CMK (cell line): Measurements from ENCODE around the gene AGBL2.
A peak's percentile ranks its signal among the peaks of the same experiment; 100 is the strongest.
"Not testable (repeated sequence)": the region's sequence is repeated elsewhere in the genome, so short reads cannot be mapped to it uniquely, and the experiment has no call there.

ENCODE experiments used
- DNase-seq: peaks from one replicate; pipeline ENCODE4 v3.0.0-alpha.2; 2010; ENCODE audit warnings: low read depth

The AGBL2 gene, protein sequence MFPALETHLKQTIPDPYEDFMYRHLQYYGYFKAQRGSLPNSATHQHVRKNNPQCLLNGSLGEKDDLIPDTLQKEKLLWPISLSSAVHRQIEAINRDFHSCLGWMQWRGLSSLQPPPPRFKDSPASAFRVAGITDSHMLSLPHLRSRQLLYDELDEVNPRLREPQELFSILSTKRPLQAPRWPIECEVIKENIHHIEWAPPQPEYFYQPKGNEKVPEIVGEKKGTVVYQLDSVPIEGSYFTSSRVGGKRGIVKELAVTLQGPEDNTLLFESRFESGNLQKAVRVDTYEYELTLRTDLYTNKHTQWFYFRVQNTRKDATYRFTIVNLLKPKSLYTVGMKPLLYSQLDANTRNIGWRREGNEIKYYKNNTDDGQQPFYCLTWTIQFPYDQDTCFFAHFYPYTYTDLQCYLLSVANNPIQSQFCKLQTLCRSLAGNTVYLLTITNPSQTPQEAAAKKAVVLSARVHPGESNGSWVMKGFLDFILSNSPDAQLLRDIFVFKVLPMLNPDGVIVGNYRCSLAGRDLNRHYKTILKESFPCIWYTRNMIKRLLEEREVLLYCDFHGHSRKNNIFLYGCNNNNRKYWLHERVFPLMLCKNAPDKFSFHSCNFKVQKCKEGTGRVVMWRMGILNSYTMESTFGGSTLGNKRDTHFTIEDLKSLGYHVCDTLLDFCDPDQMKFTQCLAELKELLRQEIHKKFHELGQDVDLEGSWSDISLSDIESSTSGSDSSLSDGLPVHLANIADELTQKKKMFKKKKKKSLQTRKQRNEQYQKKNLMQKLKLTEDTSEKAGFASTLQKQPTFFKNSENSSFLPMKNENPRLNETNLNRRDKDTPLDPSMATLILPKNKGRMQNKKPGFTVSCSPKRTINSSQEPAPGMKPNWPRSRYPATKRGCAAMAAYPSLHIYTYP

DNA sequence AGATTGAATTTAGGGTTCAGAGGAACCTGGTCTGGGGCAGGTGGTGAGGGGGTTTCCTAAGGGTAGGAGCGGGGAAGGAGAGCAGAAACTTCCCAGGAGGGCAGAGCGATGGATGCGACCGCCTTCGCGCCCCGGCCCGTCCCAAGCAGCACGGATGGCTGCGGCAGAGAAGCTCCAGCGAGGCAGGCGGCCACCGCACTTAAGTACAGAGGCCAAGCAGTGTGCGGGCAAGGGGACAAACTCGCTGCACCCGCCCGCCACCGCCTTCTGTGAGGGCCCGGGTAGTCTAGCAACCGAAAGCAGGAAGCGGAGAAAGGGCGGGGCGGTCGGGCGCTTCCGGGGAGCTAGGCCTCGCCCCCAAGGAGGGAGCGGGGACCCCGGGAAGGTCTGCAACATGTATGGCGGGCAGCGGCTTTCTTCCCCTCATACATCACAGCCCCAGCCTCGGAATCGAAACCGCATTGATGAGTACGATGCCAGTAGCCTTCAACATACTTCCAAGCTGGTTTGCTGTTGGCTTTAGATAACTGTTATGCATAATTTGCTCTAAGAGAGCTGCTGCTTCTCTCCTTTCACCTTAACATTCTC is at the start of gene AGBL2:
AGBL2 (minus strand) TSS at position 288 of the 588 bp plus-strand sequence. CDS start 719 bp downstream, outside the sequence.
- no peak for DNase-seq

DNA sequence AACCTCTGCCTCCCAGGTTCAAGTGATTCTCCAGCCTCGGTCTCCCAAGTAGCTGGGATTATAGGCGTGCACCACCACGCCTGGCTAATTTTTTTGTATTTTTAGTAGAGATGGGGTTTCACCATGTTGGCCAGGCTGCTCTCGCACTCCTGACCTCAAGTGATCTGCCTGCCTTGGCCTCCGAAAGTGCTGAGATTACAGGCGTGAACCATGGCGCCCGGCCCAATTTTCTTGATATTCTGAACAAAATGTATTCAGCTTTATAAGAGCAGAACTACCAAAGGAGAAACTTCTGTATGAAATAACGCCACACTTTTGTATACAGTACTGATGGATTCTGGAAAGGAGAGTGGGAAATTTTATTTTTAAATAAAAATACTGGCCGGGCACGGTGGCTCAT is 44.1 kb upstream of the AGBL2 start:
- not testable (repeated sequence) for DNase-seq

DNA sequence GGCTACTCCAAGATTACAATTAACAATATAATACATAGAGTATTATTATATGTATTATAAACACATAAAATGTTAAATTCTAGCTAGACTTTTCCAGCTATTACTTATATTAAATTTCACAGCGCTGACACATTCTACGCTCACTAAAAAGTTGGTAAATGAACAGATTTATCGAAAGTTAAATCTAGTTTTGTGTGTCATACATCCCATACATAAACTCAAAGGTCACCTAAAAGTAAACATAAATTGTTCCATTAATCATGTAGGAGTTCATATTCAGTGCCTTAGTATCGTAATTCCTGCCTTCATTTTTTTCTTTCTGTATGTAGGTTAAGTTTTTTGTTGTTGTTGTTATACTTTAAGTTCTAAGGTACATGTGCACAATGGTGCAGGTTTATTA is 41.0 kb upstream of the AGBL2 start:
- no peak for DNase-seq

DNA sequence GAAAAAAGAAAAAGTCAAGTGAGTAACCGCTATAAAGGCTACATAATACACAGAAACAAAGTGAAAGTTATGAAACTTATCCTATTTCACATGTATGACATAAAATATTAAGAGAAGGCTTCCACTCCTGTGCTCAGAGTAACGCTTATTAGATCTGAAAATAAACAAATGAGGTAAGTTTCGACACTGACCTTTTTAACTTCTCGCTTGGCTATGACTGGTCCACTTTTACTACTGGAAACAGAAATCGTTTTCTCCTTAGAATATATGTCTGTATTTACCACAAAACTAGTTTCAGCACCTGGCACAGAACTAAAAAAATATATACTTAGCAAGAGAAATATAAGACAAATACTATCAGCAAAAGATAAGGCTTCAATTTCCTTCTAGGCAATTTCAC is 35.6 kb upstream of the AGBL2 start:
- no peak for DNase-seq

DNA sequence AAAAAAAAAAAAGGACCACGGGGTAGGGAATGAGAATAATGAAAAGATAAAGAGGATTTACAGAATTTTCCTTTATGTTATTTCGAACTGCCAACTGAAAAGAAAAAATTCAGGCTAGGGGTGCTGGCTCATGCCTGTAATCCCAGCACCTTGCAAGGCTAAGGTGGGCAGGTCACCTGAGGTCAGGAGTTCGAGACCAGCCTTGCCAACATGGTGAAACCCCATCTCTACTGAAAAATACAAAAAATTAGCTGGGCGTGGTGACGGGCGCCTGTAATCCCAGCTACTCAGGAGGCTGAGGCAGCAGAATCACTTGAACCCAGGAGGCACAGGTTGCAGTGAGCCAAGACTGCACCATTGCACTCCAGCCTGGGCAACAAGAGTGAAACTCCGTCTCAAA is 27.3 kb upstream of the AGBL2 start:
- DNase-seq: not testable (repeated sequence)

DNA sequence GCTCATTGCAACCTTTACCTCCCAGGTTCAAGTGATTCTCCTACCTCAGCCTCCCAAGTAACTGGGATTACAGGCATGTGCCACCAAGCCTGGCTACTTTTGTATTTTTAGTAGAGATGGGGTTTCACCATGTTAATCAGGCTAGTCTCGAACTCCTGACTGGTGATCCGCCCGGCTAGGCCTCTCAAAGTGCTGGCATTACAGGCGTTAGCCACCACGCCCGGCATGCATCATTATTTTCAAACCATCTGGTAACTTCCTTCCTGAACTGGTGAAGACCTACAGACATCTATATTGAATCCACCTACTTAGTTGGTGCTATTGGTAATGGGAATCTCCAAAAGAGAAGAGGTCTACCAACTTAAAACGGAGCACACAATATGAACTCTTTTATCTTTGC is 22.6 kb upstream of the AGBL2 start:
- not testable (repeated sequence) for DNase-seq

DNA sequence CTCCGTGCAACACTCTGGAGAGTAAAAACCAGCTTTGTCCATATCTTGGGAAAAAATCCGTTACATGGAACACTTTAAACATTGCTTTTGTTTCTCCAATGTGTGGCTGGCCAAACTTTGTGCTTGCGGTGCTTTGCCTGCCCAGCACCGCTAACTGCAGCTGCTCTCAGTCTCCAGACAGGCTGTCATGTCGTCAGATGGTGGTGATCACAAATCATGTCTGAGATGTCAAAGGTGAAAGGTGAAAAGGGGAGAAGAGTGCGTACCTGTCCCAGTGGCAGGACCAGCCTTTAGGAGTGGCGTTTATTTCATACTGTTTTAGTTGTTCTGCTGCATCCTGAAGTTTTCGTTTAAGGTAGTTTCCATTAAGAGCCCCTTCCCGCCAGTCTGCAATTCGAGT is 17.1 kb upstream of the AGBL2 start:
- DNase-seq: no peak

DNA sequence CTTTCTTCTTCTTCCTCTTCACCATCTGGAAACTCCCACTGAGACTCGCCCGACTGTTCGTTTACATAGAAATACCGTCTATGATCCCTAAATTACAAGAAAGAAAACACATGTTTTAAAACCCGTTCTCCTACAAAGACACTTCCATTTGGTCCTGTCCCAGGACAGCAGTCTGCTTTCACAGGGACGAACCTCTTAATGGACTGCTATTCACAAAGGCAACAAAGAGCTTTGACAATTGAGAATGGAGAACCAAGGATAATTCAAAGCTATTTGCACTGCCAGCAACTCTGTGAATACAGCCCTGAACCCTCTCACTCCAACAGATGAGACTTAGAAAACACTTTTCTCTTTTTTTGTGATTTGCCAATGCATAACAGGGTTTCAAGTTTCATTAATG is 16.3 kb upstream of the AGBL2 start:
- DNase-seq: no peak

DNA sequence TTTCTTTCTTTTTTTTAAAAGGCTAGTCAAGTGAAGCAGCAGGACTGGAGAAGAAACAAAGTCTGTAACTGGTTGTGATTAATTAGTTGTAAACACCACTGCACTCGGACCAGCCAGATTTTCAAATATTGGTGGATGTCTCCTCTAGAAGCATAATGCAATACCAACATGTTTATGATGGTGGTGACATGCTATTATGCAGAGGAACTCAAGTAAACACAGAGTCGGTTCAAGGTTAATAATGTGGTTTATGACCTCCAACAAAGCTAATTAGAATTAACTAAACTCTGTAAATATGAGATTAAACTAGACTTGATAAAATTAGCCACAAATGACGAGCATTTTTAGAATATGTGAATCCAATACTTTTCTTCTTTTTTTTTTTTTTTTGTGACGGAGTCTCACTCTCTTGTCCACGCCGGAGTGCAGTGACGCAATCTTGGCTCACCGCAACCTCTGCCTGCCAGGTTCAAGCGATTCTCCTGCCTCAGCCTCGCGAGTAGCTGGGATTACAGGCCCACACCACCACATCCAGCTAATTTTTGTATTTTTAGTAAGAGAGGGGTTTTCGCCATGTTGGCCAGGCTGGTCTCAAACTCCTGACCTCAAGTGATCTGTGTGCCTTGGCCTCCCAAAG is 11.8 kb upstream of the AGBL2 start:
- no peak for DNase-seq

DNA sequence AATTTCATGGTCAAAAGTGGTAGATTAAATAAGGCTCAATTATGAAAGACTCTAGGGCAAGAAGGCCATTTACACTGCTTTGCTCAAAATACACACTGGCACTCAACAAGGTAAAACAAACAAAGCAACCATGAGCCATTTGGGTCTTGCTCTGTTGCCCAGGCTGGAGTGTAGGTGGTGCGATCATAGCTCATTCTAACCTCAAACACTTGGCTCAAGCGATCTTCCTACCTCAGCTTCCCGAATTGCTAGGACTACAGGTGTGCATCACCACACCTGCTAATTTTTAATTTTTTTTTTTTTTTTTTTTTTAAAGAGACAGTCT is 10.9 kb upstream of the AGBL2 start:
- no peak for DNase-seq

DNA sequence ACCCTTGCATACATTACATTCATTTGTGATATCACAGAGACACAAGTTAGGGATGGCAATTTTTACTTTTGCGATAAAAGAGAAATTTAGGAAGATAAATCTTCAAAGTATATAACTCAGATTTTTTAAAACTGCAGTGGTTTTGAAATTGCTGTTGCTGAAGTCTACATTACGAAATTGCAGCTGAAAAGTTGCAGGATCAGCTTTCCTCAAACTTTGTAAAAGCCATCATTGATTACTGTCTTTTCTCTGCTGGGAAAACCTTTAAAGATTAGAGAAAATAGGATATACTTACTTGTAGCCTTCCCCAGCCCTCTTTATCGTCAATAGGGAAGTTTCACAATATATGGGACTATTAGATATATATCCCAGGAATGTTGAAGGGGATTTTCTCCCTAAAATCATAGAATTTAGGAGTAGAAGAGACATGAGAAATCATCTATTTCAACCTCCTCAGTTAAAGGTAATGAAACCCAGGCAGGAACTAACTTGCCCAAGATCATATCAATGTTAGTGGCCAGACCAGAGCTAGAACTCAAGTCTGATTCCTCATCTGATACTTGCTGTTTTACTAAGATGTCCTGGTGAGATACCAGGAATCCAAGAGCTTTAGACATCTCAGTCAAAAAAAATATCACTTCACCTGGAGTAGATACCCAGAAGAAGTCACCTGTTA is 10.4 kb upstream of the AGBL2 start:
- DNase-seq: no peak

DNA sequence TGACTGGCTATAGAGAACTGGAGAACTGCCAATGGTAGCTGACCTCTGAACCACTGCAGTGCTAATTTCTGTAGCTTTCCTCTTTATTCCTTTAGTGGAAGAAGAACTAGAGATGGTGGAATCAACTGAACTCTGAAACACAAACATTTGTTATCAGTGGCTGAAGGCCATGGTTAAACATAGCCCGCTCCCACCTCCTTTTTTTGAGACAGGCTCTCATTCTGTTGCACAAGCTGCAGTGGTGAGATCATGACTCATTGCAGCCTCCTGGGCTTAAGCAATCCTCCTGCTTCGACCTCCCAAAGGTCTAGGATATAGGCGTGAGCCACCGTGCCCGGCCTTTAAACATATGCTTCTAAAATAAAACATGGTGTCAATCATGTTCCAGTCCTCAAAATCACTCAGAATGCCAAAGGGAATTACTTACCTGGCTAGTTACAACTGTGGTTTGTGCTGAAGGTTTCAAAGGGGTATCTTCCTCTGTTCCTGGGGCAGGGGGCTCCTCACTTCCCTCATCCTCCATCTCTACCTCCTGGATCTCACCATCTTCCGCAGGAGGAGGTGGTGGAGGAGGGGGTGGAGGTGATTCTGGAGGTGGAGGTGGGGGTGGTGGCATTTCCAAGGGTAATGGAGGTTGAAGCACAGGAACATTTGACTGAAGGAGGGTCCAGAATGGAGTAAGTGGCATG is 9.0 kb upstream of the AGBL2 start:
- no peak for DNase-seq

DNA sequence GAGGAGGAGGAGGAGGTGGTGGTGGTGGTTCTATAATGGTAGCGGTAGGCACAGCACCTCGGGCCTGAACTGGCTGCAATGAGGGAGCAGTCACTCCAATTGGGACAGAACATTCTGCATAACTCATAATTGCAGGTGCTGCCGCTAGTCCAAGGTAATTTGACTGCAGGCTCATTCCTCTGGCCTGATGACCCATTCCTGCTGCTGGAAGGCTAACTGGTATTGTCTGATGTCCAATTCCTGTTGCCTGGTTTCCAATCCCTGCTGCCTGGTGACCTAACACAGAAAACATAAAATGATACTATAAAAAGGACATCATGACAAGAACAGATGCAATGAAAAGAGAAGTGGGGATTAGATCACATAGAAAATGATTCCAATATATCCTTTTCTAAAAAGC is 7.9 kb upstream of the AGBL2 start:
- DNase-seq: no peak

DNA sequence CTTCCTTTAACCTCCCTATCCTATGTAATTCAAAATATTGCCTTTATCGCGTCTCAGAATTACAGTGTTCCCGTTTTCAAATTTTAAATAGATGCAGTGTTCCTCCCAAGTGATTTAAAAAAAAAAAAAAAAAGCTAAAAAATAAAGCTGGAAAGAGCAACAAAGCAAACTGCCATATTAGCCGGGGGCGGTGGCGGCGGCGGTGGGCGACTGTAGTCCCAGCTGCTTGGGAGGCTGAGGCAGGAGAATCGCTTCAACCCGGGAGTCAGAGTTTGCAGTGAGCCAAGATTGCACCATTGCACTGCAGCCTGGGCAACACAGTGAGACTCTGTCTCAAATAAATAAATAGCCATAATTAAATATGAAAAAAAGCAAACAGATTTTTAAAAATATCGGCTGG is 5.5 kb upstream of the AGBL2 start:
- DNase-seq: no peak

DNA sequence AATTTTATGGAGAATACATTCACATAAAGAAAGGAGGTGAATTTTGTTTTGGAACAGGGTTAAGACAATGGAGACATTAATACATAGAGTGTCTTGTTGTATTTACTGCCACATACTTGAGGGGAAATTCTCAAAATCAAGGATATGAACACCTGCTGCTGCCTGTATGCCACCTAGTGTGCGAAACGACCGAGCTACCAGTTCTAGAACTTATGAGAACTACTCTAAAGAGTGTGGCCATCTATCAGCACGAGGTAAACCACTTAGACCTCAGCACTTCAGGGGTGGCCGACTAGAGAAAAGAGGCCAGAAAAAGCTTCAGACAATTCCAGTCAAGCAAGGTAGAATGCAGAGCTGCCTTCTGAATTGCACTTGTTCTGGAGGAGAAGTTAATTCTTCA is 1.5 kb upstream of the AGBL2 start:
- DNase-seq: no peak

DNA sequence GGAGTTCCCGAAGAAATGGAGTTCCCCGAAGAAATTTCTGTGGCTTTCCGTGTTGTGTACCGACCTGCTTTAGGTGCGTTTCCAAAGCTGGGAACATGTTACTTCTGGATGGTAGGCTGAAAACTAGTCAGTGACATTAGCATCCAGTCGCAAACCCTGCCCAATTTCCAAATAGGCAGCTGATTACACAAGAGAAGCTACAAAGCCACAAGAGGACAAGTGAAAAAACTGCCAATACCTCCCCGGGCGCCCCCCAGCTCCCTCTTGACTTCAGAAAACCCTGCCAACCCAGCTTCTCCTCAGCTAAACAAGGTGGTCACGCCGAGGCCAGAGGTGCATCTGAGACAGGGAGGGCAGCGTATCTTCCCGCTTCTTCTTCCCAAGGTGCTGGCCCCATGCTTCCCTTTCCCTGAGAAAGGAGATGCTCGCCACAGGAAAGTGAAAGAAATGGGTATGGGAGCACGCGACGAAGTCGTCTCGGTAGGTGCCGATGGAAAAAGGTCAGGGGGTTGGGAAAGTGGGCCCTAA is 551 bp downstream of the AGBL2 start:
- DNase-seq: no peak

DNA sequence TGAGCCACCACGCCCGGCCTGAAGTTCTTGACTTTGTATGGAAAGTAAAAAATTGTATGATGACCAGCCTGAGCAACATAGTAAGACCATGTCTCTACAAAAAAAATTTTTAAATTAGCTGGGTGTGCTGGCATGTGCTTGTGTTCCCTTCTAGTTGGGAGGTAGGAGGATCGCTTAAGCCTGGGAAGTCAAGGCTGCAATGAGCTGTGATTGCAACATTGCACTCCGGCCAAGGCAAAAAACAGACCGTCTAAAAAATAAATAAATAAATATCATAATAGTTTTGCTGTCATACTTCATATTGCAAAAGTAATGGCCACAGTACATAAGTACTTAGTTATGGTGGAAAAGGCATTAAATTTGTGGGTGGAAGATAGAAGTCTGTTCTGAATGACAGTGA is 3.4 kb downstream of the AGBL2 start:
- no peak for DNase-seq

DNA sequence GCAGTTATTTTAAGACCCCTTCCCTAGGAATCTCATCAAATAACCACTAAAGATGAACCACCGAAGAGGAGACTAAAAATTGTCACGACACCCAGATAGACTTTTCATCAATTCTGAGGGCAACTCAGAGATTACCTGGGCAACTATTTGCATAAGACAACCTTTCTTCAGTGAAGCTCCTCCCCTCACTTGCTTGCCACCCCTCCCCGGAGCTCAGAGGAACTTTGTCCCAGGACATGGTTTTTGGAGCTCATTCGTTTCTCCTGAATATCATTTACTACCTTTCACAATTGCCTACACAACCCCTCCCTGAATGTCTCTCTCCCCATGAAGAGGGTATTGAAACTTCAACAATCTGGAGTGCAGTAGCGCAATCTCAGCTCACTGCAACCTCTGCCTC is 3.9 kb downstream of the AGBL2 start:
- no peak for DNase-seq

DNA sequence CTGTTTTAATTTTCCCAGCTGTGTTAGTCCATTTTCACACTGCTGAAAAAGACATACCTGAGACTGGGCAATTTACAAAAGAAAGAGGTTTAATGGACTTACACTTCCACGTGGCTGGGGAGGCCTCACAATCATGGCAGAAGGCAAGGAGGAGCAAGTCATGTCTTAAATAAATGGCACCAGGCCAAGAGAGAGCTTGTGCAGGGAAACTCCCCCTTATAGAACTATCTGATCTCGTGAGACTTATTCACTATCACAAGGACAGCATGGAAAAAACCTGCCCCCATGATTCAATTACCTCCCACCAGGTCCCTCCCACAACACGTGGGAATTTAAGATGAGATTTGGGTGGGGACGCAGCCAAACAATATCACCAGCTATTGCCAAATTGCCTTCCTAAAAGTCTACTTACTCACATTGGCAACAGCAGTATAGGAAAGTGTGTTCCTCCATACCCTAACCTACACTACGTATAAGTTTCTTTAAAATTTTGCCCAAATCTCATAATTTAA is 7.8 kb downstream of the AGBL2 start:
- DNase-seq: not testable (repeated sequence)

DNA sequence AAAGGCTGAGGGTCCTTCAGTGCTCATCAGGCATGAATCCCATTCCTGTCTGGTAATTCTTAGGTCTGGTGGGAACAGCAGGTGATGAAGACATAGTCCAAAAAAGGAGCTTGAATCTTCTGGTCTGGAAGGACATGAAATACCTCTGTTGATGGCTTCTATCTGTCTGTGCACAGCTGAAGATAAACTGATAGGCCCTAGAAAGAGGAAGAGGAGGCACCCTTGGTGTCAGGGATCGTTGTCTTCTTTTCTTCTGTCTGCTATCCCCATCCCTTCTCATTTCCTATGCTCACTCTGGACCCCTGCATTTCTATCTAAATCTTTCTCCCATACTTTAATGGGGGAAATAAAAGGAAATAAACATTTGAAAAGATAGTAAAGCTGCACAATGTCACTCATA is 9.4 kb downstream of the AGBL2 start:
- DNase-seq: peak; percentile 1

DNA sequence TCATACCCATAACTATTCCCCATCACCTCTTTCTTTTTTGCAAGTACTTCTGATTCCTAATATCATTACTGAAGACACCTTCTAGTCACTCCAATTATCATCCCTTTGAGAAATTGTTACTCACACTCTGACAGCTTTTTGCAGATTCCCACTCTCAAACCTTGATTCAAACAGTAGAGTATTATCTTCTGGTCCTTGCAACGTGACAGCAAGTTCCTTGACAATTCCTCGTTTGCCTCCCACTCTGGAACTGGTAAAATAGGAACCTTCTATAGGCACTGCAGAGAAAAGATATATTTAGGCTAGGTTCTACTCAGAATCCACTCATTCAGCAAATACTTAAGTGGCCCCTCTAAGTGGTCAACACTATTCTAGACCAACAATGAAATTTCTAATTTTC is 23.2 kb downstream of the AGBL2 start:
- DNase-seq: no peak
